Uterus (tissue), 4 donors: ENCODE measurements around the gene SMIM41. TPM values are rescaled to one million over a fixed set of nuclear protein-coding genes. Genes with fewer than 3 reads are reported as not detected.
A peak's percentile ranks its signal among the peaks of the same experiment; 100 is the strongest.

ENCODE experiments used
- DNase-seq, 2 donors: peaks; one replicate each; pipeline ENCODE4 v3.0.0-alpha.2; 2019 to 2020
- H3K27ac ChIP-seq, 2 donors: fragments of 200-600 bp; sonication (generic); 1 replicate in 1 of 2; 2 replicates in 1 of 2; pipeline ENCODE4 v1.5.1; 2016 to 2018
- H3K27me3 ChIP-seq, 2 donors: fragments of 200-600 bp; sonication (generic); one replicate each; pipeline ENCODE4 v1.5.1; 2018 to 2019; ENCODE audit warnings: control low read depth in 1 of 2
- H3K36me3 ChIP-seq, 2 donors: fragments of 200-600 bp; sonication (generic); one replicate each; pipeline ENCODE4 v1.5.1; 2019; ENCODE audit warnings: control low read depth in 1 of 2
- H3K4me1 ChIP-seq, 2 donors: fragments of 200-600 bp; sonication (generic); one replicate each; pipeline ENCODE4 v1.5.1; 2018 to 2019; ENCODE audit warnings: control low read depth in 1 of 2
- H3K4me3 ChIP-seq, 2 donors: fragments of 200-600 bp; sonication (generic); 1 replicate in 1 of 2; 2 replicates in 1 of 2; pipeline ENCODE4 v1.5.1; 2018 to 2019; ENCODE audit warnings: mild to moderate bottlenecking in 1 of 2
- H3K9me3 ChIP-seq, 2 donors: fragments of 200-600 bp; sonication (generic); one replicate each; pipeline ENCODE4 v1.5.1; 2019; ENCODE audit warnings: control low read depth in 1 of 2
- CTCF ChIP-seq, 4 experiments: fragments of 200-600 bp in 2 of 4; fragments of 450-650 bp in 2 of 4; sonication (generic) in 2 of 4; IDR thresholded peaks; one replicate each; pipeline ENCODE4 v1.5.1; 2016 to 2019; ENCODE audit warnings: antibody characterized with exemption in 4 of 4, mild to moderate bottlenecking in 2 of 4, moderate library complexity in 1 of 4
- POLR2A ChIP-seq, 2 donors: fragments of 450-650 bp; IDR thresholded peaks; one replicate each; pipeline ENCODE4 v1.6.1; 2016; ENCODE audit warnings: antibody characterized with exemption in 2 of 2, mild to moderate bottlenecking in 1 of 2, moderate library complexity in 1 of 2
- intact Hi-C: fragments of 100-400 bp; cut with DNase I; formaldehyde crosslinking; loops from one replicate; pipeline ENCODE4 v1.15.1; 2023; ENCODE audit warnings: low total_unique reads
- total RNA-seq, 4 donors: library from RNA; depleted of rRNA in 3 of 4; stranded (reverse); fragments of >200 nt in 3 of 4; gene quantifications; one replicate each; pipeline versions ENCODE4 v1.1.0 to v1.2.4, GENCODE V29; 2014 to 2023
- donor health status: DM: yes; HTN: yes; CAD: no.

Gene SMIM41
- total RNA-seq, 4 donors from 2014 or later = not detected

DNA sequence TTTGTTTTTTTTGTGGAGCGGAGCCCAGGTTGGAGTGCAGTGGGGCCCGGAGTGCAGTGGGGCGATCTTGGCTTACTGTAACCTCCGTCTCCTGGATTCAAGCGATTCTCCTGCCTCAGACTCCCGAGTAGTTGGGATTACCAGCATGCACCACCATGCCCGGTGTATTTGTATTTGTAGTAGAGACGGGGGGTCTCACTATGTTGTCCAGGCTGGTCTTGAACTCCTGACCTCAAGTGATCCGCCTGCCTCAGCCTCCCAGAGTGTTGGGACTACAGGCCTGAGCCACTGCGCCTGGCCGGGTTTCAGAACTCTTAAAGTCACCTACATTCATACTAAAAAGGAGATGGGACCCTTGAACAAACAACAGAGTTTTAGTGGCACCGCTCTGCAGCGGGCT is 59.6 kb downstream of the SMIM41 start:
- intact Hi-C loops = no loop called here
- Histone ChIP-seq H3K9me3 (no peaks in the 10 kb centered on the region), H3K36me3 (no peaks in the 10 kb centered on the region), H3K4me3 (no peak overlapping the region), H3K27me3 (no peaks in the 10 kb centered on the region), H3K27ac (no peak overlapping the region), H3K4me1 (no peaks in the 10 kb centered on the region)
- no peak for DNase-seq
- TF ChIP-seq CTCF (IDR thresholded peaks at IDR 0.05) (no peak), POLR2A (IDR thresholded peaks at IDR 0.05) (no peak)

GRCh38 chr12:52139579-52140062 is 60.1 kb downstream of the SMIM41 start:
- TF ChIP-seq POLR2A (IDR thresholded peaks at IDR 0.05) (no peak), CTCF (IDR thresholded peaks at IDR 0.05) (peak; percentile 12 to 39 (median 37))
- intact Hi-C loops = no loop called here
- Histone ChIP-seq H3K27me3 (no peaks in the 10 kb centered on the region), H3K27ac (no peak overlapping the region), H3K4me3 (no peak overlapping the region), H3K36me3 (no peaks in the 10 kb centered on the region), H3K4me1 (no peaks in the 10 kb centered on the region), H3K9me3 (no peaks in the 10 kb centered on the region)
- DNase-seq = no peak

DNA sequence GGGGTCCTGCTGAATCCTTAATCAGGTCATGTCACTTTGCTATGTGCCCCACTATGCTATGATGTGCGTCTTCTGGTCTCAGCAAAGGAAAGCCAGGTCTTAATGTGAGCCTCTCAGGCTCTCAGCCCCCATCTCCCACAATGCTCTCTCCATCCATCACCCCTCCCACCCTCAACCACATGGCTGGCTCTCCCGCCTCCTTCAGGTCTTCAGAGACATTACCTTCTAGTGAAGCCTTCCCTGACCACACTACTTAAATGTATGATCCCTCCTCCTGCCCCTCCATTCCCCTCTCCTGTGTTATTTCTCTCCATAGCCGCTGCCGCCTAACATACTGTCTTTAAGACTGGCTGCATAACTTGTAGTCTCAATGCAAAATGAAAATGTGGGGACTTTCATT is 61.8 kb downstream of the SMIM41 start:
- Histone ChIP-seq H3K27me3 (no peaks in the 10 kb centered on the region), H3K27ac (no peak overlapping the region), H3K36me3 (no peaks in the 10 kb centered on the region), H3K4me1 (no peaks in the 10 kb centered on the region), H3K9me3 (no peaks in the 10 kb centered on the region), H3K4me3 (no peak overlapping the region)
- no peak for DNase-seq
- TF ChIP-seq POLR2A (IDR thresholded peaks at IDR 0.05) = no peak
- TF ChIP-seq CTCF (IDR thresholded peaks at IDR 0.05) = no peak
- intact Hi-C loops = no loop called here

- H3K27ac ChIP-seq = no peak overlapping the region
- TF ChIP-seq CTCF (IDR thresholded peaks at IDR 0.05) (no peak), POLR2A (IDR thresholded peaks at IDR 0.05) (no peak)
- no peak overlapping the region for H3K4me3 ChIP-seq
- no peaks in the 10 kb centered on the region for H3K27me3 ChIP-seq
- no peaks in the 10 kb centered on the region for H3K4me1 ChIP-seq
- DNase-seq = no peak
- intact Hi-C loops = no loop called here
- H3K9me3 ChIP-seq = no peaks in the 10 kb centered on the region
- no peaks in the 10 kb centered on the region for H3K36me3 ChIP-seq
Measured at GRCh38 chr12:52141875-52142274, 62.4 kb downstream of the SMIM41 start.

GRCh38 chr12:52142431-52142830 is 62.9 kb downstream of the SMIM41 start:
- TF ChIP-seq POLR2A (IDR thresholded peaks at IDR 0.05) = no peak
- TF ChIP-seq CTCF (IDR thresholded peaks at IDR 0.05) = no peak
- DNase-seq = no peak
- peaks cover 0 to 2% of the 10 kb centered on the region in 2 donors for H3K4me1 ChIP-seq
- no peaks in the 10 kb centered on the region for H3K36me3 ChIP-seq
- H3K27ac ChIP-seq = no peak overlapping the region
- no peaks in the 10 kb centered on the region for H3K27me3 ChIP-seq
- no peaks in the 10 kb centered on the region for H3K9me3 ChIP-seq
- intact Hi-C loops = no loop called here
- no peak overlapping the region for H3K4me3 ChIP-seq
